Measurements from ENCODE around the gene SIRT7.
A peak's percentile ranks its signal among the peaks of the same experiment; 100 is the strongest.

SIRT7 gene

DNA sequence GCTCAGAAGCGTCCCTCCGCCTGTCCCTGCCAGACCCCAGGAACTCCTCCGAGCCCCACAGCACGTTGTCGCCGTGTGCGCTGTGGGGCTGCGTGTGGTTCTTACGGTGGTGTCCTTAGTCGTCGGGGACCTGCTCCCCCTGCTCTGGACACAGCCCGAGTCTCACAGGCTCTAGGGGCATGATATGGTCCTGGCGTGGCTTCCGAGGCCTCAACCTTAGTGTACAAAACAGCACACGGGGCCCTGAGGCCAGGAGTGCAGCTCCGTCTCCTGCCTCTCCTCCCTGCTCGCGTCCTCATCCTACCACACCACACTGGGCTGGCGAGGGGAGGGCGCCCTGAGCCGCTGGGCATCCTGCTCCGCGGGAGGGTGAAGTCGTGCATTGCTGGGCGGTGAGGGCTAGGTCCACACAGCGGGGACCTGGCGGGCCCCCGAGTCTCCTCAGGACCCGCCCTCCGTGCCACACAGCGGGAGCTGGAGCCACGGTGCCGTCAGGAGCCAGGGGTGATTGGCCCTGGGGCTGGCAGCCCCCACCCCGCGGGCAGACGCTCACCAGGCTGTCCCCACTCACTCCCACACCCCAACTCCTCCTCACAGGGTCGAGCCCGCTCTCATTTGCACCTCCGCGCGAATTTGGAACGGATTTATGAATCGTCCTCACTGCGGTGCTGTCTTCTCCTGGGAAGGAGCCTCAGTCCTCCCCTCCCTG lies 10.7 kb upstream of the SIRT7 start:
- peak overlapping the region; percentile 81; the same call in 1 of the 2 replicates for H3K27ac ChIP-seq (ENCODE audit: low read depth, low read length)
- peaks cover 14% of the 10 kb centered on the region; the same call in 1 of the 2 replicates for H3K36me3 ChIP-seq (ENCODE audit: control insufficient read depth, insufficient read depth, low read length)
- H3K27me3 ChIP-seq (ENCODE audit: control insufficient read depth, insufficient read depth, low read length) = peaks cover 10% of the 10 kb centered on the region
- peak overlapping the region; percentile 75 for H3K9ac ChIP-seq (ENCODE audit: low read length)
- peaks cover 34% of the 10 kb centered on the region for H3K4me1 ChIP-seq (ENCODE audit: control insufficient read depth, insufficient read depth, low read length)
- no peaks in the 10 kb centered on the region for H3K9me3 ChIP-seq (ENCODE audit: control insufficient read depth, insufficient read depth, low read depth, low read length)
- H3K4me3 ChIP-seq (ENCODE audit: low read depth, low read length) = peak overlapping the region; percentile 81

DNA sequence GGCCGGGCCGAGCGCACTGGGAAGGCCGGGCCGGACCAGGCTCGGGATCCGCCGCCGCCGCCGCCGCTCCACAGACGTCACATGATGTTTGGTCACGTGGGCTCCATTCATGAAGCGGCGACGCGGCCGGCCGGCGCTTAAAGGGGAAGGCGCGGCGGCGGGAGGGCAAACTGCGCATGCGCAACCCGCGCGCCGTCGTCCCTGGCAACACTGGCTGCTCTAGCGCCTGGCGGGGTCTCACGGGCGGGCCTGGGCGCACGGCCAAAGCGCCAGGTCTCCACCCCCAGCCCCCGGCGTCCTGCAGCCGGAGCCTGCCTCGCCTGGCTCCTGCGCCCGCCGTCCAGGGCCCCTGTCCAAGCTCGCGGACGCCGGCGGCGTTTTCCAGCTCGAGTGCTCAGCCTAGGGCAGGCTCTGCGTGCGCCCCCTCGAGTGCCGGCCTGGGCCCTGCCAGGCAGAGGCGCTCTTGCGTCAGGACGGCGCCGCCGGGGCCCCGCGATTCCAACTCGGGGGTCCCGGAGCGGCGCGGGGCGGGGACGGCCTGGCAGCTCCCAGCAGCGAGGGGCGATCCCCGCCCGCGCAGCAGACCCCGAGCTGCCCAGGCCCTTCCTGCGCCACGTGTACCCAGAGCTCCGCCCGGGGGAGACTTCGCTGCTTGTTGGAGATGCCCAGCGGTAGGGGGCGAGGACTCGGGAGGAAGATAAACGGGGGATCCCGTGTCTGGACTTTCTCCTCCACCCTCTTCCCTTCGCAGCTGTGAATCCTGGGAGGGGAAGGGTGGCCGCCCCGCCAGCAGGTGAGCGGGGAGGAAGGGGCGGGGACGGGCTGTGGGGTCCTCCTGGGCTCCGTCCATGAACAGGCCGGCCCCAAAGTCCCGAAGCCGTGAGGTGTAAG lies 9.9 kb upstream of the SIRT7 start, which contains the start of gene MAFG:
TSS of gene MAFG (minus strand) at position 83 of the 891 bp plus-strand sequence. CDS start 4,550 bp downstream, outside the sequence.
- peak within 1 kb of the TSS; percentile 81 for H3K4me3 ChIP-seq (ENCODE audit: low read depth, low read length)

DNA sequence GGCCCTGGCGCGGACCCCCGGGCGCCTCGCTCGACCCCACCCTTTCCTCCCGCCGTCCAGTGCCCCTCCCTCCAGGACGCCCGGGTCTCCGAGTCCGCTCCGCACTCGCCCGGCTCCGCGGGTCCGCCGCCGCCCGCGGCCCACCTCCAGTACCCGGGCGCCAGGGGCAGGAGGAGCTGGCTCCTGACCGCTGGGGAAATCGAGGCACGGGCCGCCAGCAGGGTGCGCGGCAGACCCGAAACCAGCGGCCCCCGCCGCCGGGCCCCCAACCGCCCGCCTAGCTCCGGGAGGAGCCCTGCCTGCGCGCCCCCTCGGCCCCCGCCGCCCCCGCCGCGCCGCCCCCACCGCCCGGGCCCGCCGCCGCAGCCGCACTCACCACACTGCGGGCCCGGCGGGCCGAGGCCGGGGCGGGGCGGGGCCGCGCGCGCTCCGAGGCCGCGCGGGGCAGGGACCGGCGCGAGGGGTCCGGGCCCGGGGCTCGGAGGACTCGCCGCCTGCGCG lies 9.2 kb upstream of the SIRT7 start:
- H3K4me3 ChIP-seq (ENCODE audit: low read depth, low read length) = peak overlapping the region; percentile 81
- H3K9me3 ChIP-seq (ENCODE audit: control insufficient read depth, insufficient read depth, low read depth, low read length) = no peaks in the 10 kb centered on the region
- H3K36me3 ChIP-seq (ENCODE audit: control insufficient read depth, insufficient read depth, low read length) = peaks cover 6% of the 10 kb centered on the region
- peaks cover 10% of the 10 kb centered on the region for H3K27me3 ChIP-seq (ENCODE audit: control insufficient read depth, insufficient read depth, low read length)
- peaks cover 44% of the 10 kb centered on the region for H3K4me1 ChIP-seq (ENCODE audit: control insufficient read depth, insufficient read depth, low read length)
- H3K27ac ChIP-seq (ENCODE audit: low read depth, low read length) = peak overlapping the region; percentile 88; the same call in 1 of the 2 replicates
- peak overlapping the region; percentile 75 for H3K9ac ChIP-seq (ENCODE audit: low read length)

More for the DNA sequence above, 9.9 kb upstream of the SIRT7 start, which contains the start of gene MAFG:
- no peaks in the 10 kb centered on the region for H3K9me3 ChIP-seq (ENCODE audit: control insufficient read depth, insufficient read depth, low read depth, low read length)
- H3K36me3 ChIP-seq (ENCODE audit: control insufficient read depth, insufficient read depth, low read length) = peaks cover 6% of the 10 kb centered on the region; the same call in 1 of the 2 replicates
- peak within 1 kb of the TSS; percentile 75 for H3K9ac ChIP-seq (ENCODE audit: low read length)
- H3K27me3 ChIP-seq (ENCODE audit: control insufficient read depth, insufficient read depth, low read length) = peaks cover 10% of the 10 kb centered on the region
- H3K27ac ChIP-seq (ENCODE audit: low read depth, low read length) = peak within 1 kb of the TSS; percentile 88
- H3K4me1 ChIP-seq (ENCODE audit: control insufficient read depth, insufficient read depth, low read length) = peaks cover 41% of the 10 kb centered on the region

DNA sequence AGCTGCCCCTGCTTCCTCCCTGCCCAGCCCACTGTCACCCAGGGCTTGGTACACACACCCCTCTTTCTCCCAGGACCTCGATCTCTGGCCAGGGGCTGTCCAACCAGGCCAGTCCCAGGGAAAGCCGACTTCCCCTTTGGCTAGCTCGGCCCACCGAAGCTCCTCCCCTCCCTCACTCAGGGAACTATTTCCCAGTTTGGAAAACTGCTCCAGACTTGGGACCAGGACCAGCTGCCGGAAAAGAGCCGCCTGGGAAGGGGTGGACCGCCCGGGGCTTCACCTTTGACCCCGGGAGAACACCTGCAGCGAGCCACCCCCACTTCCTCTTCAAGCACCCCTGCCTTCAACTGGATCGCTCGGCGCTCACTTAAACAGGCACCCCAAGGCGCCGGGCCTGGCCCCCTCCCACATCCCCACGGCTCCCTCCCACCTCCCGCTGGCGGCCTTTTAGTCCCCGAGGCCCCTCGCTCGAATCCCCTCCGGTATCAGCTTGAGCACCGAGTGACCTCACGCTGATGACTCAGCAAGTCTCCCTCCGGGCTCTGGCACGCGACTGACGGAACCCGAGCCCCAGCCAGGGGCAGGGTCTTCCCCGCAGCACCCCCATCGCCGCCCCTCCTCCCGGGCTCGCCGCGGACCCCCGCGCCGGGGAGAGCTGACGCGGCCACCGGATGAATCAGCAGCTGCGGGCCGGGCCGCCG lies 8.6 kb upstream of the SIRT7 start:
- Histone ChIP-seq H3K36me3 (ENCODE audit: control insufficient read depth, insufficient read depth, low read length) (peaks cover 11% of the 10 kb centered on the region), H3K4me1 (ENCODE audit: control insufficient read depth, insufficient read depth, low read length) (peaks cover 44% of the 10 kb centered on the region), H3K27me3 (ENCODE audit: control insufficient read depth, insufficient read depth, low read length) (peaks cover 10% of the 10 kb centered on the region), H3K27ac (ENCODE audit: low read depth, low read length) (peak overlapping the region; percentile 88), H3K4me3 (ENCODE audit: low read depth, low read length) (peak overlapping the region; percentile 68), H3K9ac (ENCODE audit: low read length) (peak overlapping the region; percentile 75), H3K9me3 (ENCODE audit: control insufficient read depth, insufficient read depth, low read depth, low read length) (no peaks in the 10 kb centered on the region)

DNA sequence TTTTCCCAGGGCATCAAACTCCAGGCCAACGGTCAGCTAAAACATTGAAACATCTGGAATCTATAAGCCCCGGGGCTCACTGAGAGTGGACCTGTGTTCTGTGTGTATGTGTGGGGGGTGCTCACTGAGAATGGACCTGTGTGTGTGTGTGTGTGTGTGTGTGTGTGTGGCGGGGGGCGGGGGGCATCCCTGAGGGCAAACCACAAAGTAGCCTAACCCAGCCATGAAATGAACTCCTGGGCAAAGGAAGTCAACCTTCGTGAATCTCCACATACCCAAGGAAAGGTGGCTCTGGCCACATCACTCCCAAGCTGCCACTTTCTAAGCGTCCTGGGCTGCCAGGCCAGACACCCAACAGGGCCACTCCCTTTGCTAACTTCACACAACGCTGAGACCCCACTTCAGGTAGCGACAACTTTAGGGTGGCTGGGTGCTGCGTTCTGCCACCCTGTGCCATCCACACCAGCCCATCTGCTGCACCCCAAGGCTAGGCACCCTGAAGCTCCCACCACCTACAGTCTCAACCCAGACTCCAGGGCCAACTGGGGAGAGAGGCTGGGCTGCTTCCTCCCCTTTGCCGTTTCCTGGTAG lies 8.0 kb upstream of the SIRT7 start:
- Histone ChIP-seq H3K36me3 (ENCODE audit: control insufficient read depth, insufficient read depth, low read length) (peaks cover 15% of the 10 kb centered on the region), H3K4me3 (ENCODE audit: low read depth, low read length) (peak overlapping the region; percentile 68), H3K9me3 (ENCODE audit: control insufficient read depth, insufficient read depth, low read depth, low read length) (no peaks in the 10 kb centered on the region), H3K9ac (ENCODE audit: low read length) (peak overlapping the region; percentile 75), H3K27me3 (ENCODE audit: control insufficient read depth, insufficient read depth, low read length) (peaks cover 10% of the 10 kb centered on the region), H3K27ac (ENCODE audit: low read depth, low read length) (peak overlapping the region; percentile 88), H3K4me1 (ENCODE audit: control insufficient read depth, insufficient read depth, low read length) (peaks cover 44% of the 10 kb centered on the region)

DNA sequence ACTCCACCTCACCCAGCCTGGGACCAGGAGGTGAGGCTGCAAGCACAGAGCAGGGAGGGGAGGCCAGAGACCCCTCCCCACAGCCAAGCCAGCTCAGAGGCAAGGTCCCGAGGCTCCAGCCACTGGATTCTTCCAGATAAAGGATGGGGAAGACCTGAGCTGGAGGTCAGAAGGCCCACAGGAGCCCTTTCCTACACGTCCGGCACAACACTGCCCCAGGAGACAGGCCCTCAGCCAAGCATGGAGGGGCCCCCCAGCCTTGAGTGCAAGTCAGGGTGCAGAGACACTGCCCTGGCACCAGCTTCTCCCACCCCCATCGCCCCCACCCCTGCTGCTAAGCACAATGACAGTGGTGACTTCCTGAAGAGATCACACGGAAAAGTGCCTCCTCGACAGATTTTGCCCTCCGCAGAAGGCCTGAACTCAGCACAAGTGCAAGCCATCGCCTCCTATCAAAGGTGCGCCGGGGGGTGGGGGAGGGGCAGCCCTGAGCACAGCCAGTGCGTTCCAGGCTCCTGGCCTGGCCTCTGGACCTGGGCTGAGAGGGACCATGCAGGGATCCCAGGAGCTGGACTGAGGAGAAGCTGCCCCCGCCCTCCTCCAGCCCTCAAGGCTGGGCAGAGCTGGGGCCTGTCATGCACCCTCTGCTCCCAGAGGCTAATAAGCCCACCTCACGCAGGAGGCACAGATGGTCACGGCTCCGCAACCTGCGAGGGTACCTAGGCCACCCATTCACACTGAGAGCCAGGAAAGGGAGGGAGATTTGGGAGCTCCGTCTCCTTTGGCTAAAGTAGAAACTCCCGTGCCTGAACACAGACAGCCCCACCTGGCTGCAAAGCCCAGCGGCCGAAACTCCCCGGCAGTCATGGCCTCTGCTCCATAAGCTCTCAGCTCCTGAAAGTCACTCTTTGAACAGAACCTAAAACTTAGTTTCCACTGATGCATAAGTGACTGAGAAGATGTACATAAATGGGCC lies 6.9 kb upstream of the SIRT7 start:
- H3K27me3 ChIP-seq (ENCODE audit: control insufficient read depth, insufficient read depth, low read length) = peaks cover 10% of the 10 kb centered on the region
- peak overlapping the region; percentile 51 for H3K4me3 ChIP-seq (ENCODE audit: low read depth, low read length)
- H3K36me3 ChIP-seq (ENCODE audit: control insufficient read depth, insufficient read depth, low read length) = peaks cover 27% of the 10 kb centered on the region
- peak overlapping the region; percentile 89; the same call in 1 of the 2 replicates for H3K27ac ChIP-seq (ENCODE audit: low read depth, low read length)
- no peaks in the 10 kb centered on the region for H3K9me3 ChIP-seq (ENCODE audit: control insufficient read depth, insufficient read depth, low read depth, low read length)
- H3K4me1 ChIP-seq (ENCODE audit: control insufficient read depth, insufficient read depth, low read length) = peaks cover 44% of the 10 kb centered on the region
- H3K9ac ChIP-seq (ENCODE audit: low read length) = peak overlapping the region; percentile 71

DNA sequence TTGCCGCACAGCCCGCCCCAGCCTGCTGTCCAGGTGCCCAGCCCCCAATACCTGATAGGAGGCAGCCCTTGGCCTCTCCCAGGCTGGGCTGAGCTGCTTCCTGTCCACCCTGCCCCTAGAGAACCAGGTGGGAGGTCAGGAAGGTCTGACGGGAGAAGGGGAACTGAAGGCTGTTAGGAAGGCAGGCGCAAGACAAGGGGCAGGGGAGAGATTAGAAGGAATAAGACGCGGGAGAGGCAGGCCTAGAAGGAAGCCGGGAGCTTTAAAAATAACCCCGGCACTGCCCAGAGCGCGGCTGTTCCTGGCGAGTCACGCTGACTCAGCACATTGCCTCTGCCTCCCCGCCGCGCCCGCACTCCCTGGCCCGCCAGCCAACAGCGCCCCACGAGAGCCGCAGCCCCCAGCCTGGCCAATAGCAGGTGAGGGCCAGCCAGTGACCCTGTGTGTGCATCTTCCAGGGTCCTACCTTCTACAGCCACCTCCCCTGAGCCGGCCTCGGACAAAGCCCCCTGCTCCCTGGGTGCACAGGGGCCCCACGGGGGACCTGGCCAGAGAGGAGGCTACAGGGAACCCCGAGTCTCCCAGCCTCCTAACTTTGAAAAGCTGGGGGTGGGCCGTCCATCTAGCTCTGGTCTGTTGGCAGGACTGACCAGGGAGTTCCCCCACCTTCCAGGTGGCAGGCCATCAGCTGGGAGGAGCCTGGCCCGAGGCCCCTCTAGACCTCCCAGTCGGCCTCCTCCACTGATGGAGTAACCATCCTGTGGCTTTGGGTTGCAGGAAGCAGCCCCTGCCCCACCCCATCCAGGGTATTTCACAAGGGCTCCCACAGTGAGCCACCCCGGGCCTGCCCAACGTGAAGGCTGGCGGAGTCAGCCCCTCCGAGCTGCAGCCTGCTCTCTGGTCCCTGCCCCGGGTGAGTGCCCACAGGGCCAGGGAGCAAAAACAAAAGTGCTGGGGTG lies 5.6 kb upstream of the SIRT7 start:
- Histone ChIP-seq H3K36me3 (ENCODE audit: control insufficient read depth, insufficient read depth, low read length) (peaks cover 31% of the 10 kb centered on the region), H3K27me3 (ENCODE audit: control insufficient read depth, insufficient read depth, low read length) (peaks cover 4% of the 10 kb centered on the region), H3K9me3 (ENCODE audit: control insufficient read depth, insufficient read depth, low read depth, low read length) (no peaks in the 10 kb centered on the region), H3K27ac (ENCODE audit: low read depth, low read length) (peak overlapping the region; percentile 89; the same call in 1 of the 2 replicates), H3K4me1 (ENCODE audit: control insufficient read depth, insufficient read depth, low read length) (peaks cover 38% of the 10 kb centered on the region), H3K4me3 (ENCODE audit: low read depth, low read length) (peak overlapping the region; percentile 51), H3K9ac (ENCODE audit: low read length) (peak overlapping the region; percentile 85)

DNA sequence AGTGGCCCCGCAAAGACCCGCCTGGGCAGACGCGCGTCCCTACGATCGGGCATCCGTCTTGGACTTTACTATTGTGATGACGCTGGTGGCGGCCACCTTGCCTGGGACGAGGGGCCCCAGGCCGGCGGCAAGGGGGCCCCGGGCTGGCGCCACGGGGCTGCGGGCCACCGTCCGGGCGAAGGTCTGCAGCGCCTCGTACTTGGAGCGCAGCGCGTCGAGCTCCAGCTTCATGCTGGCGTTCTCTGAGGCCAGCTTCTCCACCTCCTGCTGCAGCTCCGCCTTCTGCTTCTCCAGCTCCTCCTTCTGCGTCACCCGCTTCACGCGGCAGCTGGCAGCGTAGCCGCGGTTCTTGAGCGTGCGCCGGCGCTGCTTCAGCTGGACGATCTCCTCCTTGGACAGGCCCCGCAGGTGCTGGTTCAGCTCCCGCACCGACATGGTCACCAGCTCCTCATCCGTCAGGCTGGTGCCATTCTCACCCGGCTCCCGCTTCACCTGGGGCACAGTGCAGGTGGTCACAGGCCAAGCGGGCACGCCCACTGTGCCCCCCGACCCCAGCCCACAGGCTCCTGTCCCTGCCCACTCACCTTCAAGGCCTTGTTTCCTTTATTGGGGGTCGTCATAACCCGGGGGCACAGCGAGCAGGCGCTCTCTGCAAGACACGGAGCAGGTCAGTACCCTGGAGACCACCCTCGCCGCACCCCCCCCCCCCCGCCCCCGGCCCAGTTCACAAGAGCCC lies 4.8 kb upstream of the SIRT7 start:
- Histone ChIP-seq H3K9me3 (ENCODE audit: control insufficient read depth, insufficient read depth, low read depth, low read length) (no peaks in the 10 kb centered on the region), H3K36me3 (ENCODE audit: control insufficient read depth, insufficient read depth, low read length) (peaks cover 31% of the 10 kb centered on the region), H3K4me1 (ENCODE audit: control insufficient read depth, insufficient read depth, low read length) (peaks cover 35% of the 10 kb centered on the region), H3K9ac (ENCODE audit: low read length) (no peak overlapping the region), H3K4me3 (ENCODE audit: low read depth, low read length) (peak overlapping the region; percentile 51), H3K27ac (ENCODE audit: low read depth, low read length) (peak overlapping the region; percentile 72; the same call in 1 of the 2 replicates), H3K27me3 (ENCODE audit: control insufficient read depth, insufficient read depth, low read length) (no peaks in the 10 kb centered on the region)

All from HUES6 (cell line).